ENCODE data around the gene ZNF579. TPM values are rescaled to one million over a fixed set of nuclear protein-coding genes. Genes with fewer than 3 reads are reported as not detected.

Gene ZNF579
- total and polyA plus RNA-seq, 2 of the 13 experiments (the other 11 are each of a cell fraction or from before 2014, with no cell fraction given) = 2.1 to 2.9 TPM

- TF ChIP-seq REST (IDR thresholded peaks at IDR 0.05; ENCODE audit: borderline replicate concordance in 1 of 2, low read depth in 1 of 2, low read length in 2 of 2) (no peak), ZBTB38 (CRISPR knock-in tag; IDR thresholded peaks at IDR 0.05) (no peak), ZNF629 (CRISPR knock-in tag; conservative IDR thresholded peaks at IDR 0.05) (no peak), FOXA1 (IDR thresholded peaks at IDR 0.05) (no peak), FOXA1 (CRISPR knock-in tag; IDR thresholded peaks at IDR 0.05) (no peak), AFF4 (CRISPR knock-in tag; IDR thresholded peaks at IDR 0.05) (no peak), ZNF556 (CRISPR knock-in tag; IDR thresholded peaks at IDR 0.05; ENCODE audit: borderline replicate concordance) (no peak), SAFB2 (CRISPR knock-in tag; IDR thresholded peaks at IDR 0.05; ENCODE audit: borderline replicate concordance, low read depth) (no peak), PATZ1 (CRISPR knock-in tag; IDR thresholded peaks at IDR 0.05) (peak; percentile 87), ZSCAN9 (CRISPR knock-in tag; IDR thresholded peaks at IDR 0.05; ENCODE audit: borderline replicate concordance) (no peak), ZNF775 (CRISPR knock-in tag; IDR thresholded peaks at IDR 0.05; ENCODE audit: borderline replicate concordance) (no peak), ZBTB7B (CRISPR knock-in tag; IDR thresholded peaks at IDR 0.05) (no peak; the same call in 1 of the 2 replicates), ADNP (CRISPR knock-in tag; IDR thresholded peaks at IDR 0.05) (no peak), TIGD3 (CRISPR knock-in tag; IDR thresholded peaks at IDR 0.05; ENCODE audit: borderline replicate concordance) (no peak), MAFK (conservative IDR thresholded peaks at IDR 0.05 in 1 of 2, IDR thresholded peaks at IDR 0.05 in 1 of 2; ENCODE audit: low read length in 2 of 2) (no peak), ZNF160 (CRISPR knock-in tag; IDR thresholded peaks at IDR 0.05) (no peak)
Measured at GRCh38 chr19:55605637-55606470, 25.2 kb upstream of the ZNF579 start, which contains the start of gene ZNF865 (continued).
